Astrocyte (in vitro differentiated cells and primary cell): ENCODE data around the gene ERFL. TPM values are rescaled to one million over a fixed set of nuclear protein-coding genes. Genes with fewer than 3 reads are reported as not detected.

Experiments
- DNase-seq: peaks from one replicate; pipeline ENCODE4 v3.0.0-alpha.2; 2010; ENCODE audit warnings: low read depth
- FAIRE-seq: peaks from 2 replicates; lab custom pipeline; 2011; peaks lifted over from hg19 to GRCh38; lab: Jason Lieb, UNC
- H2AFZ ChIP-seq: 2 replicates; pipeline ENCODE4 v1.6.0; 2012; ENCODE audit warnings: low read depth, low read length, inconsistent platforms
- H3K27ac ChIP-seq: 2 replicates; pipeline ENCODE4 v1.5.1; 2011; ENCODE audit warnings: low read depth, low read length, inconsistent platforms
- H3K27me3 ChIP-seq: 2 replicates; pipeline ENCODE4 v1.6.0; 2011; ENCODE audit warnings: low read length, inconsistent platforms; ENCODE audit not compliant: insufficient read depth
- H3K36me3 ChIP-seq: 2 replicates; pipeline ENCODE4 v1.5.1; 2011; ENCODE audit warnings: low read length, inconsistent platforms; ENCODE audit not compliant: insufficient read depth
- H3K4me1 ChIP-seq: 2 replicates; pipeline ENCODE4 v1.5.1; 2011; ENCODE audit warnings: low read length, inconsistent platforms; ENCODE audit not compliant: insufficient read depth
- H3K4me2 ChIP-seq: 2 replicates; pipeline ENCODE4 v1.6.0; 2012; ENCODE audit warnings: low read length, inconsistent platforms
- H3K4me3 ChIP-seq: 2 replicates; pipeline ENCODE4 v1.5.1; 2011; ENCODE audit warnings: low read depth, mild to moderate bottlenecking, low read length, inconsistent platforms; ENCODE audit not compliant: insufficient read depth
- H3K79me2 ChIP-seq: 2 replicates; pipeline ENCODE4 v1.6.0; 2012; ENCODE audit warnings: mild to moderate bottlenecking, low read length, inconsistent platforms; ENCODE audit not compliant: insufficient read depth
- H3K9ac ChIP-seq: 2 replicates; pipeline ENCODE4 v1.6.0; 2012; ENCODE audit warnings: mild to moderate bottlenecking, low read length, inconsistent platforms
- H3K9me3 ChIP-seq: 2 replicates; pipeline ENCODE4 v1.5.1; 2012; ENCODE audit warnings: low read depth, mild to moderate bottlenecking, low read length, inconsistent platforms; ENCODE audit not compliant: insufficient read depth
- H4K20me1 ChIP-seq: 2 replicates; pipeline ENCODE4 v1.6.0; 2012; ENCODE audit warnings: low read length, inconsistent platforms; ENCODE audit not compliant: insufficient read depth
- H3K27ac Mint-ChIP-seq: one replicate; pipeline ENCODE4 v1.8.0; 2021; ENCODE audit warnings: mild to moderate bottlenecking, mixed read lengths; ENCODE audit not compliant: unreplicated experiment
- H3K27me3 Mint-ChIP-seq: one replicate; pipeline ENCODE4 v1.8.0; 2021; ENCODE audit warnings: low read depth, mixed read lengths; ENCODE audit not compliant: unreplicated experiment
- H3K36me3 Mint-ChIP-seq: one replicate; pipeline ENCODE4 v1.8.0; 2021; ENCODE audit warnings: low read depth, mixed read lengths; ENCODE audit not compliant: unreplicated experiment
- H3K4me1 Mint-ChIP-seq: one replicate; pipeline ENCODE4 v1.8.0; 2021; ENCODE audit warnings: low read depth, mixed read lengths; ENCODE audit not compliant: unreplicated experiment
- H3K4me3 Mint-ChIP-seq: one replicate; pipeline ENCODE4 v1.8.0; 2021; ENCODE audit warnings: mild to moderate bottlenecking, moderate library complexity, mixed read lengths; ENCODE audit not compliant: unreplicated experiment
- H3K9me3 Mint-ChIP-seq: one replicate; pipeline ENCODE4 v1.8.0; 2021; ENCODE audit warnings: mild to moderate bottlenecking, mixed read lengths; ENCODE audit not compliant: unreplicated experiment
- EZH2 ChIP-seq: IDR thresholded peaks from 2 replicates; pipeline ENCODE4 v1.6.1; 2012; ENCODE audit warnings: mild to moderate bottlenecking, low read length, inconsistent platforms; ENCODE audit not compliant: insufficient read depth
- total RNA-seq: library from RNA; stranded (reverse); gene quantifications from 2 replicates; pipeline ENCODE4 v1.2.1, GENCODE V29; 2021
- TF ChIP-seq, protein P1 (sequence below): IDR thresholded peaks from 2 replicates; pipeline ENCODE4 v1.5.1; 2011; ENCODE audit warnings: low read depth, mild to moderate bottlenecking, inconsistent platforms, low read length, moderate library complexity; ENCODE audit not compliant: insufficient read depth

Gene ERFL
- total RNA-seq, 1 donor from 2014 or later, result 0.41 TPM

DNA sequence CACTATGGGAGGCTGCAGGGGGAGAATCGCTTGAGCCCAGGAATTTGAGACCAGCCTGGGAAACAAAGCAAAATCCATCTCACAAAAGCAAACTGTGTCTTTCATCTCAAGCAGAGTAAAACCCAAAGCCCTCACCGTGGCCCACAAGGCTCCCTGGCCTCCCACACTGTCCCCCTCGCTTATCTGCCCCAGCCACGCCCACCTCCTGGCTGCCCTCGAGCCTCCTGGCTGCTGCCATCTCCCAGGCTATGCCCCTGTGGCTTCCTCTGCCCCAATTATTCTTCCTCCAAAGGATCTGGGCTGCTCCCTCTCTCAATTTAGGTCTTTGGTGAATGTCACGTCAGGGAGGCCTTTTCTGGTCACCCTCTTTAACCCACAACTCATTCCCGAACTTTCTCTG, 27.3 kb upstream of the ERFL start:
- Histone ChIP-seq H3K4me1 (peaks cover 16% of the 10 kb centered on the region), H3K36me3 (peaks cover 4% of the 10 kb centered on the region), H4K20me1 (peaks cover 32% of the 10 kb centered on the region), H3K4me3 (no peak overlapping the region), H3K27me3 (no peaks in the 10 kb centered on the region), H3K4me2 (no peak overlapping the region), H3K9ac (no peak overlapping the region), H3K79me2 (peaks cover 20% of the 10 kb centered on the region), H3K9me3 (no peaks in the 10 kb centered on the region), H3K27ac (no peak overlapping the region), H2AFZ (no peak overlapping the region)
- Mint-ChIP-seq H3K4me3 (peak overlapping the region; percentile 20), H3K27me3 (peaks cover 2% of the 10 kb centered on the region), H3K36me3 (peaks cover 10% of the 10 kb centered on the region), H3K27ac (no peak overlapping the region), H3K4me1 (peaks cover 19% of the 10 kb centered on the region), H3K9me3 (no peaks in the 10 kb centered on the region)
- DNase-seq, result no peak
- TF ChIP-seq, protein P1, sequence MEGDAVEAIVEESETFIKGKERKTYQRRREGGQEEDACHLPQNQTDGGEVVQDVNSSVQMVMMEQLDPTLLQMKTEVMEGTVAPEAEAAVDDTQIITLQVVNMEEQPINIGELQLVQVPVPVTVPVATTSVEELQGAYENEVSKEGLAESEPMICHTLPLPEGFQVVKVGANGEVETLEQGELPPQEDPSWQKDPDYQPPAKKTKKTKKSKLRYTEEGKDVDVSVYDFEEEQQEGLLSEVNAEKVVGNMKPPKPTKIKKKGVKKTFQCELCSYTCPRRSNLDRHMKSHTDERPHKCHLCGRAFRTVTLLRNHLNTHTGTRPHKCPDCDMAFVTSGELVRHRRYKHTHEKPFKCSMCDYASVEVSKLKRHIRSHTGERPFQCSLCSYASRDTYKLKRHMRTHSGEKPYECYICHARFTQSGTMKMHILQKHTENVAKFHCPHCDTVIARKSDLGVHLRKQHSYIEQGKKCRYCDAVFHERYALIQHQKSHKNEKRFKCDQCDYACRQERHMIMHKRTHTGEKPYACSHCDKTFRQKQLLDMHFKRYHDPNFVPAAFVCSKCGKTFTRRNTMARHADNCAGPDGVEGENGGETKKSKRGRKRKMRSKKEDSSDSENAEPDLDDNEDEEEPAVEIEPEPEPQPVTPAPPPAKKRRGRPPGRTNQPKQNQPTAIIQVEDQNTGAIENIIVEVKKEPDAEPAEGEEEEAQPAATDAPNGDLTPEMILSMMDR, result no peak
- no peak for TF ChIP-seq EZH2
- no peak for FAIRE-seq

- Histone ChIP-seq H3K9me3 (no peaks in the 10 kb centered on the region), H3K4me2 (peak overlapping the region; percentile 67), H3K36me3 (peaks cover 4% of the 10 kb centered on the region), H3K4me3 (no peak overlapping the region), H3K79me2 (no peaks in the 10 kb centered on the region), H2AFZ (peak overlapping the region; percentile 69), H3K27ac (no peak overlapping the region), H4K20me1 (peaks cover 16% of the 10 kb centered on the region), H3K4me1 (no peaks in the 10 kb centered on the region), H3K27me3 (no peaks in the 10 kb centered on the region), H3K9ac (no peak overlapping the region)
- Mint-ChIP-seq H3K9me3 (no peaks in the 10 kb centered on the region), H3K27me3 (peaks cover 12% of the 10 kb centered on the region), H3K27ac (no peak overlapping the region), H3K4me1 (peaks cover 1% of the 10 kb centered on the region), H3K4me3 (no peak overlapping the region), H3K36me3 (peaks cover 9% of the 10 kb centered on the region)
- no peak for TF ChIP-seq EZH2
- TF ChIP-seq, protein P1, result peak; percentile 83
- FAIRE-seq, result no peak
- DNase-seq, result peak; percentile 22
Measured at GRCh38 chr19:41951686-41952172, 23.5 kb upstream of the ERFL start.

DNA sequence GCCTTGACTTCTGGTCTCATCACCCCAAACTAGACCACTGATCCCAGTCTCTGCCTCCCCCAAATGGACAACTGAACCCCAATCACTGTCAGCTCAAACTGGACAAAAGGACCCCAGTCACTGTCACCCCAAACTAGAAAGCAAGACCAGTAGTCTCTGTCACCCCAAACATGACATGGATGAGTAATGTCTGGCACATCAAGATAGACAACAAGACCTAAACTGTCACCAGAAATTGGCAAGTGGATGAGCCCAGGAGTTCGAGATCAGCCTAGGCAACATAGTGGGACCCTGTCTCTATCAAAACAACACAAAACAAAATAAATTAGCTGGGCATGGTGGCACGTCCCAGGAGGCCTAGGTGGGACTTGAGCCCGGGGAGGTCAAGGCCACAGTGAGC, 18.8 kb upstream of the ERFL start:
- TF ChIP-seq EZH2, result no peak
- TF ChIP-seq, protein P1, result no peak
- Mint-ChIP-seq H3K27me3 (peaks cover 21% of the 10 kb centered on the region), H3K4me3 (no peak overlapping the region), H3K4me1 (no peaks in the 10 kb centered on the region), H3K27ac (no peak overlapping the region), H3K36me3 (peaks cover 8% of the 10 kb centered on the region), H3K9me3 (no peaks in the 10 kb centered on the region)
- Histone ChIP-seq H4K20me1 (no peaks in the 10 kb centered on the region), H2AFZ (no peak overlapping the region), H3K79me2 (no peaks in the 10 kb centered on the region), H3K27ac (no peak overlapping the region), H3K27me3 (no peaks in the 10 kb centered on the region), H3K4me1 (no peaks in the 10 kb centered on the region), H3K9me3 (no peaks in the 10 kb centered on the region), H3K9ac (no peak overlapping the region), H3K4me3 (no peak overlapping the region), H3K4me2 (no peak overlapping the region), H3K36me3 (no peaks in the 10 kb centered on the region)
- FAIRE-seq (no peak), DNase-seq (no peak)
